ENCODE measurements around the gene KRT9.

Gene KRT9

DNA sequence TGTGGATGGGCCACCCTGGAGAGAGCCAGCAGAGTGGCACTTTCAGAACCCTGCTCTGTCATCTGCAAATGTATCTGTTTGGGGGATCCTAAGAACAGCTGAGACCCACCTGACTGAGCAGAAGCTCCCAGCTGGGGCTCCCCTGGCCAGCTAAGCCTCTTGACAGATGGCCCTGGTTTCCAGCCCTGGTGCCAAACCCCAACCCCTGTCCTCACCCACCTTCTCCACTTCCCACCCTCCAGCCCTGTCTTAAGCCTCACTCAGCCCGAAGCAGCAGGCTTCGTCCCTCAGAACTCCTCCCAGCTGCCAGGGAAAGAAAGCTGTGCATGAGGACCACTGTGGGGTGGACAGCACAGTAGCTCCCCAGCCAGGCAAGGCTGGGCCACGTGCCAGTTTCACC is 3.5 kb upstream of the KRT9 start:
- TF ChIP-seq CTCF (conservative IDR thresholded peaks at IDR 0.05) = no peak
- H3K27ac ChIP-seq = no peak overlapping the region

DNA sequence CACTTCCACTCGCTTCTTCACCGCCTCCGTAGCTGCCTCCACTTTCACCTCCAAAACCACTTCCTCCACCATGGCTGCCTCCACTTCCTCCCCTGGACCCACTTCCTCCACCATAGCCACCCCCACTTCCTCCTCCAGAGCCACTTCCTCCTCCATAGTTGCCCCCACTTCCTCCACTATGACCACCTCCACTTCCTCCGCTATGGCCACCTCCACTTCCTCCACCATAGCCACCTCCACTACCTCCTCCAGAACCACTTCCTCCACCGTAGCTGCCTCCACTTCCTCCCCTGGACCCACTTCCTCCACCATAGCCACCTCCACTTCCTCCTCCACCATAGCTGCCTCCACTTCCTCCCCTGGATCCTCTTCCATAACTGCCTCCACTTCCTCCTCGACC is 4.5 kb downstream of the KRT9 start:
- no peak overlapping the region for H3K27ac ChIP-seq
- TF ChIP-seq CTCF (conservative IDR thresholded peaks at IDR 0.05) = no peak

DNA sequence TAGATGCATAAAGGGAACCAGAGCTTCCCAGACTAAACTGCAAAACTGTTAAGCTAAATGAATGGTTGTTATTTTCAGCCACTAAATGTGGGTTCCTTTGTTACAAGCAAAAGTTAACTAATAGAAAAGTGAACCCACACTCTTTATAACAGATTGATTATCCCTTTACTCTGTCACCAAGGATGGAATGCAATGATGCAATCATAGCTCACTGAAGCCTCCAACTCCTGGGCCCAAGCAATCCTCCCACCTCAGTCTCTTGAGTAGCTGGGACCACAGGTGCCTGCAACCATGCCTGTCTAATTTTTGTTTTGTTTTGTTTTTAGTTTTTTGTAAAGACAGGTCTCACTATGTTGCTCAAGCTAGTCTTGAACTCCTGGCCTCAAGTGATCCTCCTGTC is 6.5 kb downstream of the KRT9 start:
- no peak for TF ChIP-seq CTCF (conservative IDR thresholded peaks at IDR 0.05)

GRCh38 chr17:41563607-41564170 is 8.2 kb downstream of the KRT9 start:
- TF ChIP-seq CTCF (conservative IDR thresholded peaks at IDR 0.05) = no peak
- no peak overlapping the region for H3K27ac ChIP-seq

More for the DNA sequence above, 6.5 kb downstream of the KRT9 start:
- no peak overlapping the region for H3K27ac ChIP-seq

DNA sequence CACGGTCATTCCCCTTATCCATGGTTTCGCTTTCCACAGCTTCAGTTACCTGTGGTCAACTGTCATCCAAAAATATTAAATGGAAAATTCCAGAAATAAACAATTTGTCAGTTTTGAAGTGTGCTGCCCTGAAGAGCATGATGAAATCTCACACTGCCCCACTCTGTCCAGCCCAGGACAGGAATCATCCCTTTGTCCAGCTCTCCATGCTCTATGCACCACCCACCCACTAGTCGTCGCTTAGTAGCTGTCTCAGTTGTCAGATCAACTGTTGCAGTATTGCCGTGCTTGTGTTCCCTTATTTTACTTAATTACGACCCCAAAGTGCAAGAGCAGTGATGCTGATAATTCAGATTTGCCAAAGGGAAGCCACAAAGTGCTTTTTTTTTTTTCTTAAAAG is 10.3 kb downstream of the KRT9 start:
- TF ChIP-seq CTCF (conservative IDR thresholded peaks at IDR 0.05) = no peak
- no peak overlapping the region for H3K27ac ChIP-seq

DNA sequence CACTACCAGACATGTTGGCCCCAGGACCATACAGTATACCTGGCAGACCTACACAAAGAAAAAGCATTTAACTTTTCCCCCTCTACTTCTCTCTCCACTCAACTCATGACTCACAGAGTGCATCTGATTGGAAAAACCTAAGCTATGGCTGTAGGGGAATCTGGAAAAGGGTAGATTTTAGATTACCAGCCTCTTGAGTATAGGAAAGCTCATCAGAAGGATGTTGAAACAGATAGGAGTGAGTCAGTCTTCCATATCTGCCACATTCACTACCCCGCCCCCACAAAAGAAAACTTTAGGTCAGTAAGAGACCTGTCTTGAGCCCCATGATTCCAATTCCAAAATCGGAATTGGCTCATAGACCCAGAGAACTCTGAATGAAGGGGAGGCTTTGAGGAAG is 12.3 kb downstream of the KRT9 start:
- no peak for TF ChIP-seq CTCF (conservative IDR thresholded peaks at IDR 0.05)
- H3K27ac ChIP-seq = no peak overlapping the region

DNA sequence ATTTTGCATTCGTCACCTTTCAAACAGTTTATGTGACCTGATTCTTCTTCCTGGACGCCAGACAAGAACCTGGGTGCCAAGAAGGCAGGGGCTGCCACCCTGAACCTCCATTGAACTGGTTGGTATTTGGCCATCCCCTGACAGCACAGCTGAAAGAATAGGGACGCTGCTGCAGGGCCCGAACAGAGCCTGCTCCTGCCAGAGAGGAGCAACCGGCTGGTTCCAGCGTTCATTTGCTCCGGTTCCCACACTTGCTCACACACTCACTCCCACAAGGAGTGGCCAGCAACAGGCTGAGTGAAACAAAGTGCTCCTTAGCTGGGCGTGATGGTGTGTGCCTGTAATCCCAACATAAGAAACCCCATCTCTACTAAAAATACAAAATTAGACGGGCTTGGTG is 14.9 kb downstream of the KRT9 start:
- TF ChIP-seq CTCF (conservative IDR thresholded peaks at IDR 0.05) = no peak
- no peak overlapping the region for H3K27ac ChIP-seq
